HG02981 (cell line): ENCODE data around the gene LCE7A.

Source experiments
- ATAC-seq: cut with Tn5 transposase; IDR thresholded peaks from one replicate; pipeline ENCODE4 v1.9.1; 2021; ENCODE audit warnings: mild to moderate bottlenecking, moderate library complexity; ENCODE audit not compliant: unreplicated experiment

LCE7A gene, protein sequence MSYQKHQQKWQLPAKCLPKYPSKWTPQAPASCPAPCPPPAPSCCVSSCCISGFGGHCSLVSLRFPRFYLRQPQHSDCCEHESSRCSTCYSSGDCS

DNA sequence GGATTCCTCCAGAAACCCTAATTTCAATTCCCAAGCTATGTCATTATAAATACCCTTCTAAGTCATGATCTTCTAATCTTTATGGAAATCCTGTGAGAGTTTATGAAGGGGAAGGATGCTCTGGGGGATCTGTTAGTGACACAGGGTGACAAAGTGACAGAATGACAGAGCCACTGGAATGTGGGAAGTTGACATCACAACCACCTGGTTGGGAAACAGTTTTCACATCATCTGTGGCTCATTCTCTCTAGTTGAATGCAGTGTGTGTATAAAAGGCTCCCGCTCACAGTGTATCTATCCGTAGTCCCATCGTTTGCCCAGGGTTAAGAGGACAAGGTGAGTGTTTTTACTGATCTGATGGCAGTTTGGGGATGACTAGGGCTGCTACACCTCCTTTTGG lies at the start of gene LCE7A:
LCE7A (plus strand) TSS at position 301 of the 400 bp plus-strand sequence. CDS start 702 bp downstream, outside the sequence.
- ATAC-seq, result no peak

DNA sequence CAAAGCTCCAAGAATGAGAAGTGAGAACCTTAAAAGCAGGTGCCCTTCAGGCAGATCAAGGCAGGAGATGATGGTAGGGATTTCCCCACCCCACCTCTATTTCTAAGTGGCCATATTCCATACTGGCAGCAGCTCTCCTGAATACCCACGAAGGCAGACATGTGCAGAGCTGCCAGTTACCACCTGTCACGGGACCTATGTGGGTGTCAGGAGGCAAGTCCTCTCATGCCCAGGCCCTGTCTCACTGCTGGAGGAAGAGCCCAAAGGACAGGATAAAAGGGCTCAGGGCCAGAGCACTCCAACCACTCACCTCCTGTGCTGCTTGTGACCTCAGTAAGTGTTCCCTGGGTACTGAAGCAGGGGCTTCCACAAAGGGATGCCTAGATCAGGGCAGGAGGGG lies 48.7 kb upstream of the LCE7A start:
- ATAC-seq, result no peak

DNA sequence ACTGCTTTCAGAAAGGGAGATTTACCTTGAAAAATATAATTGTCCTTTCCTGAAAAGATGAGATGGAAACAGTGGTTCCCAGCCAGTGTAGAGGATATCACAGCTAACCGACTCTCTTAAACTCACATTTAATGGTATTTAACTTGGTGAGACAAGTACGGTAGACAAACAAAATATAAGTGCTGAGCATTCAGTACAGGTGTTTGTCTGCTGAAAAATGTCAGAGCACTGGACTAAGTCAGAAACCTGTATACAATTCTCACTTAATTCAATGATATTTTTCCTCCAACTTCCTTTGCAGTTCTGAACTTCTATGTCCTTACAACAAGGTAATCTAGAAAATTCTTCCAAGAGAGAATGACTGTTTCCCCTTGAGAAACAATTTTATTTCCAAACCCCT lies 48.1 kb upstream of the LCE7A start, which contains the start of gene LCE1B:
LCE1B (plus strand) TSS at position 301 of the 400 bp plus-strand sequence. CDS start 476 bp downstream, outside the sequence.
- ATAC-seq, result no peak

DNA sequence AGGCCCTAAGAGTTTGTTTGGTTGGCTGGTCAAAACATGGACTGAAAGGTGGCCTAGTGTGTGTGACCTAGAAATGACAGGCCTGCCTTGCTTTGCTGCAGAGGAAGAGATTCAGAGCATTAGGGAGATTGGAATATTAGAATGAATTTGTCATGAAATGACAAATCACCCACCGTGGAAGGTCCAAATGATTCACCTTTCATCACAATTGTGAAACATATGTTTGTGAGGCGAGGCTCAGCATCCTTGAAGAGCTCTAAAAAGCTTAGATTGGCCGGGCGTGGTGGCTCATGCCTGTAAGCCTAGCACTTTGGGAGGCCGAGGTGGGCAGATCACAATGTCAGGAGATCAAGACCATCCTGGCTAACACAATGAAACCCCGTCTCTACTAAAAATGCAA lies 42.5 kb upstream of the LCE7A start:
- ATAC-seq, result no peak

DNA sequence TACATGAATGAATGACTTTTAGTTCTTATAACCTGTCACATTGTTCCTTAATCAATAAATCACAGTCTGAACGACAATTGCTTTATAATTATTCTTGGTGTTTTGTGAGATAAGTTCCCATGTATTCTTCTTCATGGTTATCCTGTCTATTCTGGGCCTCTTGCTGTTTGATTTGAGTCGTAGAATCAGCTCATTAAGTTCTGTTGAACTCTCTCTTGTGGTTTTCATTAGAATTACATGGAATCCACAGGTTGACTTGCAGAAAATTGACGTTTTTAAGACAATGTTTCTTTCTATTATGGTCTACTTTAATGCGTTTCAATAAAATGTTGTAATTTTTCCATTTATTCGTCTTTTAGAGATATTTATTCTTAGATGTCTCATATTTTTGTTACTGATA lies 36.5 kb upstream of the LCE7A start:
- ATAC-seq, result no peak

DNA sequence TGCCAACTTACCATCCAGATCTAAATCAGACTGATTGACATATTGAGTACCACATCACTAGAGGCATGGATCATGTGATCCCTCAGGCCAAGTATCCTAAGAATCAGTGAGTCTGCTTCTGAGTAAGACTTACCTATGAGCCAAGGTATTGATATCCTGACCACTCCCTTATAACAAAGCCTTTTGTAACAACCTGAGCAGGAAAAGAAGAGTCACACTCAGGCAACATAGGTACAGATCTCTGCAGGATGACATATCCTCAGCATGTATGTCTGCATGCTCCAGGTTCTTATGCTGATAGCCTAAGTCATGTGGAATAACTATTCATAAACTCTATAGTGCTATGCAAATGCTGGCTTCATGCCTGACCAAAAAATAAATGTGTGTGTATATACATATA lies 34.8 kb upstream of the LCE7A start:
- ATAC-seq, result no peak

DNA sequence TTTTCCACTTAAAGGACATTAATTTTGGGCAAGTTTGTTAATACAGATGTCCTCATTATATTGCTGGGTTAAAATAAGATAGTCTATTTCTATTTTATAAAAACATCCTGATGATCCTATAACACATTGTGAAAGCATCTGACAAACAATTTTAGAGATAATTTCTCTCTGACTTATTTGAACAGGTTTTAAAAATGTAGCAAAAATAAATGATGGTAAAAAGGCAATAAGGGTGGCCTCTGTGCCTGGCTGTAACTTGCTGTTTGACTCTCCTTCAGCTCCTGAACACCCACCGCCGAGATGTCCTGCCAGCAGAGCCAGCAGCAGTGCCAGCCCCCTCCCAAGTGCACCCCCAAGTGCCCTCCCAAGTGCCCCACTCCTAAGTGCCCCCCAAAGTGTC lies 32.6 kb upstream of the LCE7A start, which contains the start of gene LCE1A:
LCE1A (plus strand) TSS at position 301 of the 400 bp plus-strand sequence; CDS start at position 301, 0 bp downstream.
- no peak for ATAC-seq

DNA sequence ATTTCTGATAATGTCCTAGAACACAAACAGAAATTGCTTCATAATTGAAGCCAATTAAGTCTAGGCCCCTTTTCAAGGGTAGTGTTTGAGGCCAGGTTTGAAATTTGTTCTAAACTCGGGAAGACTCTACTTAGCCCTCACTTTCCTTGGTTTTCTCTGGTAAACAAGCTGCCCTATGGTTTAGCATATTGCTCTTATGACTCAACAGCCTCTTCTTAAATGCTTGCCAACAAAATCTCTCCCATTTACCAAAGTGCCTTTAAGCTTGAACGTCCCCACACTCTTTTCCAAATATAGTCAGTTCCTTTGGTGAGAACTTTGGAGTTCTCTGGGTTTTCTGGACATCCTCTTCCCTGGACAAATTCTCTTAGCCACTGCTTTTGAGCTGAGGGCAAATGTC lies 22.9 kb upstream of the LCE7A start:
- ATAC-seq, result no peak

DNA sequence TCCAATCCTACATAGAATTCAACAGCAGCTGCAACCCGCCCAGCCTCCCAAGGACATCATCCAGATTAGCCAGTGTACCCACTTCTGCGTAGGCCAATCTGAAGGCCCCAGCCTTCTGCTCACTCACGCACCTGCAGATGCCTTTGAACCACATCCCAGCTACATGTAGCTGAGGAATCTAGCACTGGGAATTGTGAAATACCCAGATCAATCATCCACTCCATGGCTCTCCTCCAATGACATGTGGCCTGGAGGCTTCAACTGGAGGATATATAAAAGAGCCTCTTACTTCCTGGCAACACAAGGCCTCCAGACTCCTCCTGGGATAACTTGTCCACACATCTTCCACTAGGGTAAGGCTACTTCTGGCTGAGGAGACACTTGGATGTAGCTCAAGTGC lies 17.2 kb upstream of the LCE7A start, which contains the start of gene LCE6A:
LCE6A (plus strand) TSS at position 301 of the 400 bp plus-strand sequence. CDS start 665 bp downstream, outside the sequence.
- no peak for ATAC-seq

DNA sequence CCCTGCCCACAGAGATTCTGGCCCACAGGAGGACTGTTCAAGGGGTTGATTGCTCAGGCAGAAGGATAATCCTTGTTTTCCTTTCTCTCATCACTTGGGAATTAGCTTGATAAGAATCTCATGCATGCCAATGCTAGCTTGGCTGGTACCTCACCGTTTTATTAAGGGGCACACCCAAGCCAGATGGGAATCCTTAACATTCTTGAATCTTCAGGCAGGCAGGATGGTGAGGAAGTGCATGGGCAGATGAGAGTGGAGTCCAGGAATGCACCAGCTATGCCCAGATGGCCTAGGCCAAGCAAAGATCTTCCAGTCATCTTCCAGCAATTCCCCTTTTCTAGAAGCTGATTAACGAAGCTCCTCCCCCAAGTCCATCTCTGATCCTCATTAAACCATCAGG lies 4.1 kb upstream of the LCE7A start:
- ATAC-seq, result no peak

DNA sequence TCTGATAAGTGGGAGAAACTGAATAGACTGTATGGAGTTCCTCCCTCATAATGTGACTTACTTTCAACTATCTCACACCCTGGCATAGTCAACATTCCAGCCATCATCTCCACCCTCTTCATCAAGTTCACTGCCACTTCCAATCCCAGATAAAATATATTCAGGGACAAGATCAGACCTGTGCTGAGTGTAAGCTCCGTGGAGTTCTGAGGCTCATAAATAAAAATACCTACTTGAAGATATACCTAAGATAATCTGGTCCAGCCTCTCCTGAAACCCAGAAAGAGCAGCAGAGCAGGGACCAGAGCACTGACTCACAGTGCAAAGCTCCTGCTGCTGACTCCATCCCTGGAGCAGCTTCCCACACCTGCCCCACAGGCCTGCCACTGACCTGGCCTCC lies 1.7 kb upstream of the LCE7A start:
- ATAC-seq, result no peak

DNA sequence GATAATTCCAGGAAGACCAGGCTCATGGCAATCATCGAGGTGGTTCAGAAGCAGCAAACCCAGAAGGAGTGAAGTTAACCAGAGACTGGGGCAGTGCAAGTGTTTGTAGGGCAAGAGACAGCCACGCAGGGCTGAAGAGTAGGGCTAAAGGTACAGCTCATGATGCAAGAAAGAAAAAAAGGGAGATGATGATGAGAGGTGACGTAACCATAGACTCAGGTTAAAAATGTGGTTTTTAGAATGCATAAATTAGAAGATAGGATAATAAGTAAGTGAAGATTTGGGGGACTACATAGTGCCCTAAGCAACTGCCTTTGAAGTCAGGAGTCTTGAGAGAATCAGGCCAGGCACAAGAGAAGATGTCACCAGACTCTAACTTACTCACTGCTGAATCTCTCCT lies 333 bp downstream of the LCE7A start:
- no peak for ATAC-seq

DNA sequence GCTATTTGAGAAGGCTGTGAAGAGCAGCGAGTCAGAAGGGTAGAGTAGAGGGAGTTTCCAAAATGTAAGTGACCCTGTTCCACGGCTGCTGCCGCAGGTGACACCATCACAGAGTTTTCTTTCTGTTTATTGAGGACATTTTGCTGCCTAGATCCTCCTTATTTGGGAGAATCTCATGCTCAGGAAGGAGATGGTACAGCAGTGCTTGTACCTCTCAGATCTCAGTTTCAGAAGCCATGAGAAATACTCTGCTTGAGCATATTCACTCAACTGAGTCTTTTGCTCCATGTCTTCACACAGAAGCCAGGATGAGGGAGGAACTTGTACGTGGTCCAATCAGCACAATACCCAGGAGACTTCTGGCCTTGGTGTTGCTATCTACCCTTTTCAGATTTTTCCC lies 1.6 kb downstream of the LCE7A start:
- no peak for ATAC-seq

DNA sequence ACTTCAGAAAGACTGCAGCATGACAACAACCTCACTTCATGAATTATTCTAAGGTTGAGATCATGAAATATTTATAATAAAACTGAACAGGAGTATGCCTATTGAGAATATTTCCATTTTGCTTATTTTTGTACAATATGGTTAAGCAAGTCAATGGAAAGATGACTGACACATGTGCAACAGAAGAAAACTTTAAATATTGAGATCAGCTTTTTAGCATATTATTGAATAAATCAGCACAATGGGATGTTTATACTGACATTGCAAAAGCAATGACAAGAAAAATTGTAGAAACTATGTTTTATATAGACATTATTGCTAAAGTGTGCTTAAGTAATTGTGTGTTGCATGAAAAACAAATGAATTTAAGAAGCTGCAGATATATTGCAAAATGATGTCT lies 4.6 kb downstream of the LCE7A start:
- no peak for ATAC-seq

DNA sequence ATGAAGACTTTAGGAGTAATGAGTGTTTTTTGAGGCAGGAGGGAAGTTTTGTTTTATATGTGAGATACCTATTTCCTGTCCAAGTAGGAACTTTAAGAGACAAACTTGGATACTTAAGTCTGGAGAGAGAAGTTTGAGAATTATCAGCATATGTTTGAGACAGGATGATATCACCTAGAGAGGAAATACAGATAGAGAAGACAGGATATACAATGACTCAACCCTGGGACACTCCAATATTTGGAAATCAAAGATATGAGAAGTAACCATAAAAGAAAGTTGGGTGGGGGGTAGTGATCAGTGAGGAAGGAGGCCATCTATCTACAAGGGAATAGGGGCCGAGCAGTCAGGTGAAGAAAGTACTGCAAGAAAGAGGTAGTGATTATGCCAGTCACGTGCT lies 6.5 kb downstream of the LCE7A start:
- ATAC-seq, result no peak

DNA sequence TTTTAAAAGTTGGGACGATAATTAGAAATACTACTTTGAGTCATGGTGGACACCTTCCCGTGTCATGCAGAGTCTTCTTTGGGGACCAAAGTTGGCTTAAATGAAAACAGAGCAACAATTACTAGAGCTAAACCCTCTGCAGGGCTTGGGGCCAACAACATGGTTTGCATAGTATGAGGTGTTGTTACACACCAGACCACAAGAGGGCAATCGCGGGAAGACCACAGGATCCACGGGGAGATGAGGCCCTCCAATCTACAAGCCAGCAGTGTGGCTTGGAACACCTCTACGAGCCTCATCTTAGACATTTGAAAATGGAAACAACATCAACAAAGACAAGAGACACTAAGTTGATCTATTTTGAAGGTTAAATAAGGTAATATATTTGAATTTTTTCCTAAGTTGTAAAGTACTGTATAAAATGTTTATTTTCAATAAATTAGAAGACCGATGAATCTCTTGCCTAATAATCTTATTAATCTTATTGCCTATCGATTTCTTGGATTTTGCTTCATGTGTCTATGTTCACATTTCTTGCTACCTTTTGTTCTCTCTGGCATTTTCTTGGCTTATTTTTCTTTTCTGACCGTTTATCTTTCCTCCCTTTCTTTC lies 10.1 kb downstream of the LCE7A start:
- no peak for ATAC-seq

DNA sequence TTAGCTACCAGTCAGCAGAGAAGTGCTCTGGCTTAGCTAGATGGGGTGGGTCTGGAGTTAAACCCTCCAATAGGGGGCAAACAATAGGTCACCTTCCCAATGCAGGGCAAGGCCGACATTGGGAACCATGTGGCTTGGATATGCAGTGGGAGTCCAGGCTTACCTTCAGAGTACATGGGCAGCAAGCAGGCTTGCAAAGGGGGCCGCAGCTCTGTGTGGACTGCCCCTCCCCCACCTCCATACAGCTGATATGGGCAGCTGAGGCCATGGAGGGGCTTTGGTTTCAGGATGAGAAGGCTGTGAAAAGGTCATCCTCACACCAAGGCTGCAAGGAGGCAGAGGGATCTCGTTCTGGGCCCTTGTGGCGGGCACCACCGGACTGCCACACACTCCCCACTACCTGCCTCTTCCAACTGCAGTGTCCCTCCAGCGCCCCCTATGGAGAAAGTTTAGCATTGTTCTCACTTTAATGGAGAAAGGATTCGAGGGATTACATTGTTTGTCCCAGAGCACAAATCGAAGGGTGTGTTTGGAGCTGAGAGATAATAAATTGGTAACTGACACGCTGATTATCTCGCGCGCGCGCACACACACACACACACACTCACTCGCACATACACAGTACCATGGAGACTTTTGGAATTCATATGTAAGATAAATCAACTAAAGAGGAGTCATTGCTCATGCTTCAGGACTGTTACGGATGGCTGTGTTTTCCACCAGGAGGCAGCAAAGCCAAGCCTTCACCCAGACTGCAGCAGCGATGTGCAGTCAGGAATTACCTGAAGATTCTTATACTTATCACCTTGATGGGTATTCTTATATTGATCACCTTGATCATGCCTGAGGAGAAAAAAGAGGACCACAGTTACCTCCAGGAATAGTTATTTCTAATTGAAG lies 11.3 kb downstream of the LCE7A start:
- no peak for ATAC-seq

DNA sequence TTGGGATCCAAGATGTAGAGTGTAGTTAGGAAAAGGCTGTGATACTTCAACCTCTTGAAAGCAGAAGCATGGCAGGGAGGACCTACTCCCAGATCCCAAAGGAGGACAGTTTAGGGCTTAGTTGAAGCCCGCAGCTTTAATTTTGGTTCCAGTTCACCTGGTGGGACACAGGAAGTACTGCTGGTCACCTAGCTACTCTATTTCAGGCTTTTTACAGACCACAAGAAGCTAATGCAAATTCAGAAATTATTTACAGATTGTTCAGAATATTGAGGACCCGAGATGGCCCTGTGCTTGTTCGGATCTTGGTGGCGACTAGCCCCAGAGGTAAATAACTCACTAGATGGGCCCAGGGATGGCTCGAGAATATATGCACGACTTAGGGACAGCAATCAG lies 11.9 kb downstream of the LCE7A start:
- no peak for ATAC-seq

DNA sequence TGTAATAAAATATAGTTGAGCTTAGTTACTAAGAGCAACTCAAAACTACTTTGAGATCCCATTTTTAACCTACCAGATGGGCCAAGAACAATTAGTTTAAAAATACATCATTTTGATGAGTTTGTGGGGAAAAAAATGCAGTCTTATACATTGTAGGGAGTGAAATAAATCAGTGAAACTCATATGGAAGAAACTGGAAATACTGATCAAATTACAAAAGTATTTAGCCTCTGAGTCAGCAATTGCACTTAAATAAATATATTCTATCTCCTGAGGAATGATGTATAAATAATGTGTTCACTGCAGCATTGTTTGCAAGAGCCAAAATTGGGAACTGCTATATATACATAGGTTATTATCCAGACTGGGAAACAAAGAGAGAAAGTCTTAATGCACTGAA lies 13.7 kb downstream of the LCE7A start:
- no peak for ATAC-seq

DNA sequence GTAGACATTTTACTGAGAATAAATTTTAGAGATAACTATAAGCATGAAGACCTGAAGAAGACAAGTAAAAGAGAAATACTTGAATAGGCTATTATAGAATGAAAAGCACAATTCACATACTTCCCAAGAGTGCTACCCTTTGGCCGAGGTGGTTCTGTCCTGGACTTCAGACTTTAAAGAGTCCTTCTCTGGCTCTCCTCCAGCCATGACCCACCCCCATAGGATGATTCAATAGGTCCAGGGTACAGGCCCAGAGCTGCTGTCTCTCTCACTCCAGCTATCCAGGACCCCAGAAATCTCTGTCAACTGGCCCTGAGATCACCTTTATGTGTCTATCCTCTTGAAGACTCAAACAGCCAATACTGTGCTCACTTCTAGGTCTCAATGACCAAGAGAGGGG lies 17.0 kb downstream of the LCE7A start:
- no peak for ATAC-seq

DNA sequence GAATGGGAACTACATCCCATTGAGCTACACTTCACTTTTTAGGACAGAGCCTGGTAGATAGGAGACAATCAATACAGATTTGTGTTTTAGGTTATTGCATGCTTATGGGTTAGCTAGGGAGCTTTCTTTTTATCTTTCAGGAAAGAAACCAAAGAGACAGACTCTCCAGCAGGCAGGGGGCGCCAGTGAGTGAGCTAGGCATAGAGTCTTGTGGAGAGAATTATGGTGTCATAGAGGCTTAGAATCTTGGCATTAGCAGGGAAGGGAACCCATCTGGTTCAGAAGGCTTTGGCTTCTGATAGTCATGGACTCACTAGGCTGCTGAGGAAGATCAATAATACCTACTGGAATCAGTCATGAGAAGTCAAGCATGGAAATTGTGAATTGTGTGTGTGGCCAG lies 18.2 kb downstream of the LCE7A start, which contains the start of gene SMCP:
SMCP (plus strand) TSS at position 281 of the 400 bp plus-strand sequence. CDS start 6,101 bp downstream, outside the sequence.
- ATAC-seq, result no peak
